RPMI7951 (cell line): ENCODE measurements around the gene TXLNB. TPM values are rescaled to one million over a fixed set of nuclear protein-coding genes. Genes with fewer than 3 reads are reported as not detected.
A peak's percentile ranks its signal among the peaks of the same experiment; 100 is the strongest.
"Not testable (repeated sequence)": the region's sequence is repeated elsewhere in the genome, so short reads cannot be mapped to it uniquely, and the experiment has no call there.

ENCODE experiments used
- DNase-seq: peaks from one replicate; pipeline ENCODE4 v3.0.0-alpha.2; 2012; ENCODE audit warnings: low read depth
- total RNA-seq: library from RNA; depleted of rRNA; stranded (reverse); fragments of >200 nt; shearing (Covaris generic); gene quantifications from 2 replicates; pipeline ENCODE4 v1.2.3, GENCODE V29; 2014

The TXLNB gene
- total RNA-seq, 1 experiment from 2014 or later, result 1.1 TPM

DNA sequence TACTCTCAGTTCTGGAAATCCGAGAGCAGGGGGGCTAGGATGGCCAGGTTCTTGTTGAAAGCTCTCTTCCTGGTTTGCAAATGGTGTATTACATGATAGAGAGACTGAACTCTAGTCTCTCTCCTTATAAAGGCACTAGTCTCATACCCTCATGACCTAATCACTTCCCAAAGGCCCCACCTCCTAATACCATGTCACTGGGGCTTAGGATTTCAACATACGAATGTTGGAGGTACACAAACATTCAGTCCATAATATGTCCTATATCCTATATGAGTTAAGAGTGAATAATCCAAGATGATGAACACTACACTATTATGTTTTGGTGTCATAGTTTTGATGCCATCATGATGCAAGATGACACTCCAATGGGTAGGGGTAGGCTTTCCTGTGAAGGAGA lies 20.0 kb upstream of the TXLNB start:
- DNase-seq, result no peak

DNA sequence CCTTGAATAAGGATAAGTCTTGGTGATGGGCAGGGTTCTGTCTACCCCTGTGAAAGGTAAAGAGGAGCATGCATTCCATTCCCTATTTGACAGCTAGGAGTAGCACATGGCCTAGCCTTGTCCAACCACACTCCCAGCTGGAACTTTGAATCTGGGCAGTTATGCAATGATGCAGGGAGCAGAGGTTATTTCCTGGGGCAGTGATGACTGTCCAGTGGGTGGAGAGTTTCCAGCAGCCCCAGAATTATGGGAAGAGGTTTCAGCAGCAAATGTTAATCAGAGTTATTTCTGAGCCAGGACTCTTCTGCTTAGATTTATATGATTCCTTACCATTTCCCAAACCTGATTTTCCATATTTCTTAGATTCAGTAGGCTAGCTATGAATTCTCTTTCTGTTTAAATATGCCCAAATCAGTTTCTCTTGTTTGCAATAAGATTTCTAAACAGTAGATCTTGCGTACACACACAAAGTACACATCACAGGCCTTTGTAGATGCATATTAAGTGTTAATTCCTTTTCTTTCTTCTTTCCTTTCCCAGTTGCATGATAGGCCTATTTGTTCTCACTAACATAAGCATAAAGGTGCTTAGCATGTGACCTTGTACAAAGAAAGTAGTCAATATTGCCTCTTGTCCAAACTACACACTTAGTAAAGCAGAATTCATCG lies 17.3 kb upstream of the TXLNB start:
- DNase-seq, result peak; percentile 70

DNA sequence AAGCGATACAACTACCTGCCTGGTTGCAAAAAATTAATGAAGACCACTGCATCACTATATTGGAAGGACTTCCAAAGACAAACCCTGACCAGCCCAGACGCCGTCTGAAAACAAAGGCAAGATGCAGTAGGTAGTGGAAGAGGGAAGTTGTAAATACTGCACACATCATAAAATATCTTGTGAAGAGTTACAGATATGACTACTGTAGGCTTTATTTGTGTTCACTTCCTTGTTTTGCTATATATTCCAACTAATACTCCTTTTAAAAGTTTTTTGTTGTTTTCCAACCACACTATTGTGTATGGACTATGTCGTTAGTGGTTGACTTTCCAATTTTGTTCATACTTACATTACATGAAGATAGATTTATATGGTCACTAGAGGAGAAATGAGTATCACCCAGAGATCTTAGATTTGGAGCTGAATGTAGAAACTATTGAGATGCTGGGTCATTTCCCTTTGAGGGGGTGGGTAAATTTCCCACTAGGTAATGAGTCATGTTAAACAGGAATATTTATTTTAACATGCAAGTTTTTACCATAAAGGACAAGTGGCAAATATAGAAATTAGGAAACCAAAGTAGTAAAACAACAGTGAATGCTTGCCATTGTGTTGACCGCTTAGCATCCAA lies 16.6 kb upstream of the TXLNB start:
- no peak for DNase-seq

DNA sequence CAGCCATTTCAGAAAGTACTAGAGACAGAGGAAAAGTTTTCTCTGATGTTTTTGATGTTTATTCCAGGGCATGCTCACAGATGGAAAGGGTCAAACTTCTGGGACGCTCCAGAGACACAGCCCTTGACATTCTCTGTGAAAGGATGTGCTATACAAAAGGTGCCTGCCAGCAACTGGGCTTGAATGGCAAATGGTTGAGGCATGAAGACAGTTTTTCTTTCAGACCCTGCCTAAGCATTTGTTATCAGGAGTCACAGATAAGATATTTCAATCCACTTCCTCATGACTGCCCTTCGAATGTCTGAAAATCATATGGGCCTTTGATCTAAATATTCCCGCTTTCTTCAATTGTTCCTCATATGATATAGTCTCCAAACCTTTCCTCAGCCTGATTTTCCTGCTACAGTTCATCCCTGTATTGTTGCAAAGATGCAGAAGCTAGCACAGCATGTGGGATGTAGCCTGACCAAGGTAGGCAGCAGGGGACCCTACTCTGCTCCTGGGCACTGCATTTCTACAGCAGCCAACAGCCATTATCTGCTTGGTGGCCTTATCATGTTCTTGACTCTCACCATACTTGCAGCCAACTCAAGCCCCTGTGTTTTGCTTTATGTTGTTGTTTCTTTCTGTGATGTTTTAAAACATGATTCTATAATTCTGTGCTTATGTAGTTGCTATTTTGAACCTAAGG lies 14.6 kb upstream of the TXLNB start:
- no peak for DNase-seq

DNA sequence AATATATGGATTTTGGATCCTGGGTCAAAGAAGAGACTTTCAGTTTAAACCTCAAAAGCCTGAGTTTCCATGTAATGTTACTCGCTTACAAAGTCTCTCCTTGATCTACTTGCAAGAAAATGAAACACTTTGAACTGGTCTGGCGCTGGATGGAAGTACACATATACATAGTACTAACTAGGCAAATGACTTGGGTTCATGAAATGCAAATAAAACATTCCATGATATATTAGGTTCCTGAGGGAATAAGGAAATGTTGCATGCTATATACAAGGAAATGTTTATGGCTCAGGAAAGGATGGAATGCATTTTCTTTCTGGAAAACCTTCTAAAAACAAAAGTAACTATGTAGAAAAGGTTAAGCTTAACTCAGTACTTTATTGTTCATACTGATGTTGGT lies 11.4 kb upstream of the TXLNB start:
- DNase-seq, result no peak

DNA sequence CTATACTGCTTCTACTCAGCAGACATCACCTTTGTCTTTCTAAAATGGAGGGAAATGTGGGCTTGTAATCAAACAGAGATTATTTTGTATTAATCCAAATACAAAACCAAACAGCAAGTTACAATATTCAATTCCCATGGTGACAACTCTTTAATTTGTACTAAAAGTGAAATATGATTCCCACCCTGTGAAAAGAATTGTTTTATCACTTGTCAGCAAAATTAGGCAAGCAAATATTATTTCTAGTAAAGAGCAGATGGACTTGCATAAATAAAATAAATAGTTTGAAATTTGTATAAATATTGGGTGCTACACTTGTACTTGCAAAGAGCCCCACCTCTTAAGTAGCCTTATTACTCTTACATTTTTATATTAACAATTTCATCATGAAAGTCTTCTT lies 6.1 kb upstream of the TXLNB start:
- DNase-seq, result no peak

DNA sequence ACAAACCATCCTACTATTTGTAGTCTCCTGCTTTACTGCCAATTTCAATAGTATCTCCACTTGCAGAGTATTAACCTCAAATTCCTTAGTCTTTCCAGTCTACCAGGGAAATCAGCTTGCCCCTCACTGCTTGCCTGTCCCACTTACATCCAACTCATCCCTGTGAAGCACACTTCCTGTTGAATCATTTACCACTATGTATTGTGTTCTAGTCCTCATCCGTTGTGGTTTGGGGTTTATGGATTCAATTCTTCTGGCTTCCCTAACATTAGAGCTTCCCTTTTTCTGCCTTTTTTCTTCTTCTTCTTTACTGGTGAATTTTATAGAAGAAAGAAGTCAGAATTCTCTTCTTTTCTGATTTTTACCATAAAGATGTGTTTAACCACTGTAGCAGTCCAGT lies 5.1 kb upstream of the TXLNB start:
- peak; percentile 90 for DNase-seq

DNA sequence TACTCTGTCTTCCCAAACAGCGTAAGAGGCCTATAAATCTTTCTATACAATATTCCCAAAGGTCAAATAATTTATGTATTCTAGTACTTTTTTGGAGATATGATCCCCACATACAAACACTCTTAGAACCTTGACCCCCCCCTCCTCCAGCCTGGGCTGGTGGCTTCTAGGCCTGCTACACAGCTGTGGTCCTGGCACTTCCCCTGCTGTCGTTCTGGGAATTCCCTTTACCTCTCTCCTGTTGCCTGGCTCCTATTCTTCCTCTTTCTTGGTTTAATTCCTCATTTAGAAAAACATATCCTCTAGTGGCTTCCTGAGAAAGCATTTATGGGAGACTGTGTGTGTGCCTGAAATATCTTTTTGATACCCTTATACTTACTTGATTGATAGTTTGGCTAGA lies 4.1 kb upstream of the TXLNB start:
- DNase-seq, result no peak

DNA sequence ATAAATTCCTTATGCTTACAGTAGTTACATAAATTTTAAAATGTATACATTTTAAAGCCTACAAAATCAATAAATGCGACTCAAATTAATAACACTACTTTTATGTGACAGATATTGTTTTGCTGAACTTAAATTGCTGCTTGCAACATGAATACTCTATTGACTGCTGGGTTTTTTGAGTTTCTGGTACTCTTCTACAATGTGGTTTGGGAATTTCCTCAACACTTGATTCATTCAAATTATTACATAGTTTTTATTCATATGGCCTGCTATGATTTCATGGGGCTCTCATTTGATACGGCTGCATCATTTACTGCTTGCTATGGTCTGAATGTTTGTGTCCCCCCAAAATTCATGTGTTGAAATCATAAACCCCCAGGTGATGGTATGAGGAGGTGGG lies 2.3 kb upstream of the TXLNB start:
- no peak for DNase-seq

DNA sequence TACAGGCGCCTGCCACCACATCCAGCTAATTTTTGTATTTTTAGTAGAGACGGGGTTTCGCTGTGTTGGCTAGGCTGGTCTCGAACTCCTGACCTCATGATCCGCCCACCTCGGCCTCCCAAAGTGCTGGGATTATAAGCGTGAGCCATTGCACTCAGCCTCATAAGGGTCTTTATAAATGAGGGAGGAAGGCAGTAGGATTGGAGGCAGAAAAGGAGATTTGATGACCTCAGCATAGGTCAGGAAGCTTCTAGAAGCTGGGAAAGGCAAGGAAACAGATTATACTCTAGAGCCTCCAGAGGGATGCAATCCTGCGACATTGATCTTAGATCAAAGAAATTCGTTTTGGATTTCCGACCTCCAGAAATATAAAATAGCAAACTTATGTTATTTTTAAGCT lies 1.4 kb upstream of the TXLNB start:
- DNase-seq, result not testable (repeated sequence)

DNA sequence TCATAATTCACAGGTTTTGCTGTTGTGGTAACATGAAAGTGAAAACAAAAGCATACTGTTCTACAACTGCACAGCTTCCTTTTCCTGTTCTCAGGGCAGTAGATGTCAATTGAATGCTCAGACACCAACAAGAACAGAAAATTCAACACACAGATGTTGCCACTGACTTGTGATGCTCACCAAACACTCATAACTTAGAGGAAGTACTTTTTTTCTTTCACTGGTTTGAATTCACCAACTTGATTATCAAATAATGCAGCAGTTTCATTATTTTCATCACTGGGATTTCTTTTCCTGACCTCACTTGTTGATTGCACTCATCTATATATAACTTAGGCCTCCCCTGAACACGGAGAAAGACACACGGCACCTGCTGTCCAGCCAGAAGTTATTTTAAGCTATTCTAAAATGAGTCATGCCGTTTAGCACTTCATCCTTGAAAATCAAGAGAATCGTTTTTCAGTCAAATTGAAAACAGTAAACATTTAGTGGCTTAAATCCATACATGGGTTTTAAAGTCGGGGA lies 949 bp downstream of the TXLNB start:
- DNase-seq, result peak; percentile 71

DNA sequence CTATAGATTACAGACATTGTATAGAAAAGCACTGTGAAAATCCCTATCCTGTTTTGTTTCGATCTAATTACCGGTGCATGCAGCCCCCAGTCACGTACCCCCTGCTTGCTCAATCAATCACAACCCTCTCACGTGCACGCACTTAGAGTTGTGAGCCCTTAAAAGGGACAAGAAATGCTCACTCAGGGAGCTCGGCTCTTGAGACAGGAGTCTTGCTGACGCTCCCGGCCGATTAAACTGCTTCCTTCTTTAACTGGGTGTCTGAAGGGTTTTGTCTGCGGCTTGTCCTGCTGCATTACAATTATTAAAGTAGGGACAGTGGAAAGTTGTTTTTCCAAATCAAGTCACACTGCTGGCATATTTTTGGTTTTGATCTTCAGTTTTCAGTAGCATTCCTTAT lies 2.6 kb downstream of the TXLNB start:
- DNase-seq, result no peak

DNA sequence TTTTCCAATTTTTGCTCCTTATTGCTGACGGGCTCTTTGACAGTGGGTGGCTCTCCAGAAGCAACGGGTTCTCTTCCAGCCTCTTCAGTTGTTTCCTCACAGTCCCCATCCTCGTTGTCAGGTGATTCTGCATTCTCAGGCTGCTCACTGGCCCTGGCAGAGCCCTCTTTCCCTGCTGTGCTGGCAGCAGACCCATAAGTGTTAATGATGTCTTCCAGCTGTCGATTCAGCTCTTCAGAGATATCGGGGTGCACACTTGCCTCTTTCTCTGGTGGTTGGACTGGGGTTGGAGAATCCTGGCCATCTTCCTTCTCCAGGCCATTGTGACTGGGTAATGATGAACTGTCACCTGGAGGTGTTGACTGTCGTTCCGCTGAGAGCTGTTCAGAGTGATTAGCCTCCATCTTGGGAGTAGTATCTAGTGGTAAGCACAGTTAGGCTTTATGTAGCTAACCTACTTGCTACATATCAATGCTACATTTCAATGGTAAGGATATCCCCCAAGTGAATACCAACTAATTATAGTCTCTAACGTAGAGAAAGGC lies 3.2 kb downstream of the TXLNB start:
- DNase-seq, result no peak

DNA sequence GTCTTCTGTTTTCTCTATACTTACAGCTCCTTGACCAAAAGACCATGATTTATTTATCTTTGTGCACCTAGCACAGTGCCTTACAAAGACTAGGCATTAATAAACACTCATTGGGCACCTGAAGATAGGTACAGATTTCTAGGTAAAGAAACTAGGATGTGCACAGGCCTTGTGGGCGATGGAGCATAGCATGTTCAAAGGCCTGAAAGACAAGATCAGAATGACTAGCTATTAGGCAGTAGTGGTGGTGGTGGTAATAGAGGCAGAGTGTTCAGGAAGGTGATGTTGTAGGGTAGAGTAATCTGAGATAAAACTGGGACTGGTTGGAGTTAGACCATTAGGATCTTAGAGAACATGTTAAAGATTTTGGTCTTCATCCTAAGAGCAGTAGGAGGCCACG lies 3.9 kb downstream of the TXLNB start:
- DNase-seq, result no peak

DNA sequence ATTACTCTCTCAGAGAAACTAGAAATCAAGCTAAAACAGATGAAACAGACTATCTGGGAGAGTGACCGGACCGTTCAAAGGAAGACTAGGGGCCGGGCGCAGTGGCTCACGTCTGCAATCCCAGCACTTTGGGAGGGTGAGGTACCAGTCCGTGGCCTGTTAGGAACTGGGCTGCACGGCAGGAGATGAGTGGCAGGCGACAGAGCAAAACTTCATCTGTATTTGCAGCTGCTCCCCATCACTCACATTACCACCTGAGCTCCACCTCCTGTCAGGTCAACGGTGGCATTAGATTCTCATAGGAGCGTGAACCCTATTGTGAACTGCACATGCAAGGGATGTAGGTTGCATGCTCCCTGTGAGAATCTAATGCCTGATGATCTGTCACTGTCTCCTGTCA lies 5.4 kb downstream of the TXLNB start:
- not testable (repeated sequence) for DNase-seq

DNA sequence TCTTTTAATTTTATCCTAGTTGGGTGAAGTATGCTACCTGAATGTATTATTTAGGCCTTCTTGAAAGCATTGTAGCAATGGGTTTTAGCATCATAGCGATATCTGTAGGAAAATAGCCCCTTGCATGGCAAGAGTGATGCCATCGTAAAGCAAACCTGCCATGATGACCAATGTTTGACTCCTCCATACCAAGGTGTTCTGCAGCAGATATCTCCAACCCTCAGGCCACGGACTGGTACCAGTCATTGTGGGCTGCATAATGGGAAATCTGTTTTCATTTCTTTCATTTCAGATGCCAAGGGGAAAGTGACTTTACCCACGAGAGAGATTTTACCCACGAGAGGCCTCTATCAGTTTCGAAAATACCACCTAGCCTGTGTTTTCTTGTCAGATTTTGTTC lies 6.2 kb downstream of the TXLNB start:
- DNase-seq, result no peak

DNA sequence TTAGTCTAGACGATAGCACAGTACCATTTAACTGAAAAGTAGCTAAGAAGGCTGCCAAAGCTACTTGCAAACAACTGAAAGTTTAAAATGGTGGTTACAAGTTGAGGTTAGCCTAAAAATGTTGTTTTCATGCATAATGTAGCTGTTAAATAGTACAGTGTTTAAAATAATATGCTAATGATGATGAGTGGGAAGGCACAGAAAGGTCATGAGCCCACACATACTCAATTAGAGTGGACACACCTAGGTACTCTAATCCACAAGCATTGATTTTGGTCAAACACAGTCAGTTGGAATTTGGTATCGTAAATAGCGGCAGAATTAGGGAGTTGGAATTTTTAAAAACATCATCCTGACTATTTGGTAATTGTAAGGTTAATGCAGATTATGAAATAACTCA lies 7.0 kb downstream of the TXLNB start:
- no peak for DNase-seq

DNA sequence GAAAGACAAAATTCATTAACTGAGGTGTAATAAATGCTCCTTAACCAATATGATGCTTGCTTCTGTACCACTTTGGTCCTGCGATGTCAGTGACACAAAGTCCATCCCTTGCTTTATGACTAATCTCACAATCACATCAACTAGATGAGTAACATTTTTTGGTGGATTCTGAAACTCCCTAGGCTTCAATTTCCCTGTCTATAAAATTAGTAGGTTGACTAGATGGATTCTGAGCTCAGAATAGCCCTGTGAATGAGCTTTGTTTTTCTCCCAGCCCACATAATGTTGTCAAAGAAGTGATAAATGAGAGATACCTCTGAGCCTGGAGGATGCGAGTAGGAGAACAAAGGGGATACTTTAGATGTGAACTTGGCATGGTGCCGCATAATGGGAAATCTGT lies 9.1 kb downstream of the TXLNB start:
- peak; percentile 36 for DNase-seq

DNA sequence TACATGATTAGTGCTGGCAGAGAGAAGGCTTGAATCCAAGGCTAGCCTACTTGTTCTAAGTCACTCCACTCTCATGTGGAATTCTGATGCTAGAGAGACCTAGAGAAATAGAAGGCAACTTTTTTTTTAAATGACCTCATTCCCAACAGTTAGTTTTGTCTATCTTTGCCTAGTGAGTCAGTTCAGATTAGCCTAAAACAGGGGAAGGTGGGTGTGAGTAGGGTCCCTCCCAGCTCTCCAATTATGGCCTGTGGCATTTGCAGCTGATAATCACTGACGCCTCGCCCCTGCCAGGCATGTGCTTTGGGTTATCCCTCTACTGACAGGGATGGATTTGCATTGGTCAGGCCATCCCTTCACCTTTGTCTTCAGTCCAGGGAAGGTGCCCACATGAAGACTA lies 13.6 kb downstream of the TXLNB start:
- DNase-seq, result no peak

DNA sequence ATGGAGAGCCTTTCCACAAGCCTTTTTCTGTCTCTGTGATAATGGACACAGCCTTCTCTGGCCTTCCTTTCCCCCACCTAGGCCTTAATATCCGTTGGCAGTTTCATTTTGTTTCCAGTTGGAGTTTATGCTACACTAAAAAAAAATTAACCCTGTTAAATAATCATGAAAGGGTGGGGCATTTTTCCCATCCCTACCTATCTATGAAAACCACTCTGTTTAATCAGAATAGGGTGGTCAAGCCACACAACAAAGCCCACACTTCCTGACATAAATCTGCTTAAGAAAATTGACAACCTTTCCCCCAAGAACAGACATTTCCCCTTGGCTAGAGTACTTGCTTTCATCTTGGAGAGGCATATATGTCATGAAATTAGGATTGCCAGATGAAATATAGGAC lies 14.2 kb downstream of the TXLNB start:
- DNase-seq, result no peak

DNA sequence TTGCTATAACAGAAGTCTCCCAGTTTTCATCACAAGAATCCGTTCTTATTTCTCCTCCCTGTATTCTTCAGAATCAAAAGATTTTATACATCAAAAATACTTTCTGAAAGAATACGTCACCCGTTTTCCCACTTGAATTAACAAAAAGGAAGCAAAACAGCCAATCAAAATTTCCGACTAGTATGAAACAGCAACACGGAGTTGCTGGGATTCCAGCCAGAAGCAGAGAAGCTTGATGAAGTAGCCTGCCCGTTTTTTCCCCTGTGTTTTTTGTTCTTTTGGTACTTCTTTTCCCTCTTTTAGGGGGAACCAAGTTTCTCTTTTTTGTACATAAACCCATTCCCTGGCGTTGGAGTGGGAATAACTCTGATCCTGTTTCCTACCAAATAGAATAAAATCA lies 14.6 kb downstream of the TXLNB start:
- no peak for DNase-seq

DNA sequence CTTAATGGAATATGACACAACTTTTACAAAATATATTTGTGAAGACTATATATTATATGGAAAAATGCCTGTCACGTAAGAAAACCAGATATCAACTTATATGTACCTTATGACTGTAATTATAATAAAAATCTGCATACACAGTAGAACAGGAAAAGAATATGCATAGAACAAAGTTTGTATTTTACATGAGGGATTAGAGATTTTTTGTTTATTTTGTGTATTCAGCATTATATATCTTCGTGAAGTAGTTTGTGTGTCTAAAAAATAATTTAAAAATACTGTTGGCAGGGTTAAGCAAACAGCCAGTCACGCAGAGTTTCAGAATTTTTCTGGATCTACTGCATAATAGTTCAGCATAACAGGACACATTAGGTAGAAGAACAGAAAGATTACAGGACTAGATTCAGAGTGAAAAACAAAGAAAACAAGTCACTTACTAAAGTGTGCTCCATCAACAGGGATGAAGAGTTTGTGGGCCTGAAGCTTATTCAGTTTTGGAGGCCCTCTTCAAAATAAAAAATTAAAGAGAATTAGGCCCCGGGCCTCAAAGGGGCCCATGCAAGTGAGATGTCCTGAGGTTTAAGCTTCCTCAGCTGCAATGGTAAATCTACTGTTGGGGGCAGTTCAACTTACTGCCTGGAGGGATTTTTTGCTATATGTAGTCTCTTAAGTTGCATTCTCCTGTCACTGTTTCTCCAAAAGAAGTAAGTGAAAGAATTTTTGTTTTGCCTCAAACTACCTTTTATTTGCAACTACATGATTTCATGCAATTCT lies 16.3 kb downstream of the TXLNB start:
- no peak for DNase-seq
